ENCODE data around the gene P2RX1.

P2RX1 gene

DNA sequence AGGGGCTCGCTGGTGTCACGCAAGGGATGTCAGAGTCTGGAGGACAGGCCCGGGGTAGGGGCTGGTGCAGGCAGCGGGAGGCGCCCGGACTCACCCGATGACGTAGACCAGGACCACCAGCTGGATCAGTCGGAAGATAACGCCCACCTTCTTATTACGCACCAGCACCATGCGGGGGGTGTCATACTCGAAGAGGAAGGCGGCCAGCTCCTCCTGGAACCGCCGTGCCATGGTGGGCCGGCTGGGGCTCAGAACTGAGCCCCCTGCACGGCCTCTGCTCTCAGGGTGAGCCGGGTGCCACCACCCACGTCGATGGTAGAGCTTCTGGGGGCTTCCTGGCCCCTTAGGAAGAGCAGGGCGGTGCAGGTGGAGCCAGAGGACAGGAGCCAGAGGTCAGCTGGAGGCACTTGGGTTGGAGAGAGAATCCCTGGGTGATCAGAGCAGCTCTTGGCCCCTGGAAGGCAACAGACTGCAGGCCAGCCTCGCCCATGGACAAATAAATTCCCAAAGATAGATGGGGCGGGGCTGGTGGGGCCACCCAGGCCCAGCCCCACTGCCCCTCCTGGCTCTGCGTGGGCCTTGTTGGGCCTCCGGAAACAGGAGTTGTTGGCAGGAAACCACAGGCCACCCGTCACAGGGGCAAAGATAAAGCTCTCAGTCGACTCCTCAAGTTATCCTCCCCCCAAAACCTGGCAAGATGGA lies at the start of gene P2RX1:
P2RX1 (minus strand) TSS at position 471 of the 702 bp plus-strand sequence; CDS start at position 231, 240 bp downstream.
- H3K27me3 ChIP-seq (ENCODE audit: control insufficient read depth, insufficient read depth, low read length) = no peaks in the 10 kb centered on the region
- H3K4me3 ChIP-seq (ENCODE audit: low read length) = peak within 1 kb of the TSS; percentile 47
- peak within 1 kb of the TSS; percentile 61 for H3K27ac ChIP-seq (ENCODE audit: low read depth, low read length)
- no peak within 1 kb of the TSS for H3K9ac ChIP-seq (ENCODE audit: low read length)
- no peaks in the 10 kb centered on the region for H3K36me3 ChIP-seq (ENCODE audit: control insufficient read depth, insufficient read depth, low read length)
- peaks cover 4% of the 10 kb centered on the region for H3K4me1 ChIP-seq (ENCODE audit: control insufficient read depth, insufficient read depth, low read length)

DNA sequence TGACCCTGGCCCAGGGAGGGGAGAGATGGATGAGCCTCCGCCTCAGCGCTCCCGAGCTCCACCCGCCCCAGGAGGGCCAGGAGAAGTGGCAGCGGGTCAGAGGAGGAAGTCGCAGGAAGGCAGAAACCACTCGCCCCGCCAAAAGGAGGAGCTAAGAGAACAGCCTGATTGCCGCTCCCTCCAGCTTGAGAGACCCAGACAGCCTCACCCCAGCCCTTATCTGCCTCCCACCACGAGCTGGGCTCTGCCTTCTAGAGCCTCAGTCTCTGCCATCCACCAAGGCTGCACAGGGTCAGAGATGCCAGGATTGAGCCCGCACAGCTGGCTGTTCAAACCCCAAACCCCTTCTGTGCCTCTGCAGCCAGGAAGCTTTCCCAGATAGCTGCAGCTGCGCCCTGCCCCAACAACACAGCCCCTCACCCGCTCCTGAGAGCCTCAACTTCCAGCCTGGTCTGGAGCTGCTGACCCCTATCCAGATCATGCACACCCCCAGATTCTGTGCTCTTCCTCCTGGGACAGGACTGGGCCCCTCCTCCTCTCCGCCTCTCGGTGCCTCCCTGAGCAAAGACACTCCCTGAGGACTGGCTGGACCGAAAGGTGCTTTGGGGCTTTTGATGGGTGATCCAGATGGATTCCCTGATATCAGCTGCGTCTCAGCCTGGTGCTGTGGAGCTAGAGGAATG lies 49.0 kb upstream of the P2RX1 start:
- Histone ChIP-seq H3K4me1 (ENCODE audit: control insufficient read depth, insufficient read depth, low read length) (no peaks in the 10 kb centered on the region), H3K27me3 (ENCODE audit: control insufficient read depth, insufficient read depth, low read length) (no peaks in the 10 kb centered on the region), H3K27ac (ENCODE audit: low read depth, low read length) (peak overlapping the region; percentile 6), H3K36me3 (ENCODE audit: control insufficient read depth, insufficient read depth, low read length) (no peaks in the 10 kb centered on the region), H3K4me3 (ENCODE audit: low read length) (peak overlapping the region; percentile 49), H3K9ac (ENCODE audit: low read length) (peak overlapping the region; percentile 12)

DNA sequence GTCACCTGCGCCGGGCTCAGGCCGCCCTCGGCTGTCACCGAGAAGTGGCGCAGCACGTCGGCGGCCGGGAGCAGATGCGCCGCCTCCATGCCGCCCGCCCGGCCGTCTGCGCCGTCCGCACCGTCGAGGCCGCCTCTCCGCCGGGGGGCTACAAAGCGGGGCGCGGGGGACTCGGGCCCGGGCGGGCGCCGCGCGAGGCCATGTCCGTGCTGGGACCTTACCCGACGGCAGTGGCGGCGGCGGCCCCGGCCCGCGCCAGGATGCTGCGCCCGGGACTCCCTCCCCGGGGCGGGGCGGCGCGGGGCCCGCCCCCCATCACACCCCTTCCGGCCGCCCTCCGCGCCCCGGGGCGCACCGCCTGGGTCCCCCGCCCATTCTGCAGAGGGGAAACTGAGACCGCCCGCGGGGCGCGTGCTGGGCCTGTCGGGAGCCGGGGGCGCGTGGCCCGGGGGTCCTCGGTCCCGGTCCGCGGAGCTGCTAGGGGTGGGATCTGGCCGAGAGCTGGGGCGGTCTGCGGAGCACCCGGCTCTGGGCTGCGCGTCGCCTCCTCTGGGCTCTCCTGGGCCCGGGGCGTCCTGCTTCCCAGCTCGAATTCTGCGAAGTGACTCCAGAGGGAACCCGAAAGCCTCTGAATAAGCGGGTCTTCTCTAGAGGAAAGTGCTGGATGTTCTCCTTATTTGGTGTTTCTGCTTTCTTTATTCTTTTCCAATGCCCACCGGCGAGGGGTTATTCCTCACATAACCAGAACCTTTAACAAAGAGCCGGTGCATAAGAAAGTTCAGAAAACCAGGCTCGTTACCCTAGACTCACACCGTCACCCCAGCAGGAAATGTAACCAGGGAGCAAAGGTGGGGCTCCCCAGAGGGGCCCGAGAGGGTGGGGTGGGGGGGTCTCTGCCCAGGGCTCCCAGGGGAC lies 48.2 kb upstream of the P2RX1 start, which contains the start of gene ATP2A3:
ATP2A3 (minus strand) TSS at position 235 of the 915 bp plus-strand sequence; CDS start at position 89, 146 bp downstream.
- peak within 1 kb of the TSS; percentile 6 for H3K27ac ChIP-seq (ENCODE audit: low read depth, low read length)
- no peaks in the 10 kb centered on the region for H3K36me3 ChIP-seq (ENCODE audit: control insufficient read depth, insufficient read depth, low read length)
- peak within 1 kb of the TSS; percentile 51 for H3K9ac ChIP-seq (ENCODE audit: low read length)
- no peaks in the 10 kb centered on the region for H3K27me3 ChIP-seq (ENCODE audit: control insufficient read depth, insufficient read depth, low read length)
- no peaks in the 10 kb centered on the region for H3K4me1 ChIP-seq (ENCODE audit: control insufficient read depth, insufficient read depth, low read length)
- peak within 1 kb of the TSS; percentile 70 for H3K4me3 ChIP-seq (ENCODE audit: low read length)

DNA sequence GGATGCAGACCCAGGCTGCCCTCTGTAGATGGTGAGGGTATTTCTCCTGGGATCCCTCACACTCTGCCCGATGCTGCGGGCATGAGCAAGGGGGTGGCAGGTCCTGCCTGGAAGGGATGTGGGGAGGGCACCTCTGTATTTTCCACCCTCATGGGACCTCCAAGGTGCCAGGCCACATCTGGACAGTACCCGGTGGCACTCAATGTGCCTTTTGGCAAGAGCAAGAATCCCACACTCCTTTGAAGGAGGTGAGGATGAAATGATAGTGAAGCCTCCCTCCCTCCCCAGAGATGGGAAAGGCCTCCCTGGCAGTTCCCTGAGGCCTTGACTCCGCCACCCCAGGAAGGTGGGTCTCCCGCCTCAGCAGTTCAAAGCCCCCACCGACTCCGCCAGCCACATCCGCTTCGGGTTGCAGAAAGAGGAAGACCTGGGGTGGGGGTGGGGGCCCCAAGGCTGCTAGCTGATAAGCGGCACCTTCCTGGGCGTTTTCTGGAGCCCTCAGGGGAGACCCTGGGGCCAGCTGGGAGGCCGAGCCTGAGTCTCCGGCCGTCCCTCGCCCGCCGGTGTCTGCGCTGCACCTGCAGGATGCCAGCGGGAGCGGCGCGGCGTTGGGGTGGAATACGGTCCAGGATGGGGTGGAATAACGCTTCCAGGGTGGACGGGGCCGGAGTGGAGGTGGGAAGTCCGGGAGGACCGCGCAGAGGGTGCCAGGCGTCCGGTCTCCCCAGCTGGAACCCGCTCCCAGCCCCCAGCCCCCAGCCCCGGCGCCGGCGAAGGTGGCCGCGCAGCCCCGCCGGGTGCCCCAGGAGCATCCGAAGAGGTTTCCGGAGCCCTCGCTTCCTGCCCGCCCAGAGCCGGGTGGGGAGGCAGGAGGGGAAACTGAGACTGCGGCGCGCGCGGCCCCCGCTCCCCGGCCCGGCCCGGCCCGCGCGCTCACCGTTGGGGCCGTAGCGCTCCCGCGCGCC lies 47.3 kb upstream of the P2RX1 start:
- Histone ChIP-seq H3K4me3 (ENCODE audit: low read length) (peak overlapping the region; percentile 70), H3K9ac (ENCODE audit: low read length) (no peak overlapping the region), H3K4me1 (ENCODE audit: control insufficient read depth, insufficient read depth, low read length) (no peaks in the 10 kb centered on the region), H3K36me3 (ENCODE audit: control insufficient read depth, insufficient read depth, low read length) (no peaks in the 10 kb centered on the region), H3K27me3 (ENCODE audit: control insufficient read depth, insufficient read depth, low read length) (no peaks in the 10 kb centered on the region), H3K27ac (ENCODE audit: low read depth, low read length) (no peak overlapping the region)

DNA sequence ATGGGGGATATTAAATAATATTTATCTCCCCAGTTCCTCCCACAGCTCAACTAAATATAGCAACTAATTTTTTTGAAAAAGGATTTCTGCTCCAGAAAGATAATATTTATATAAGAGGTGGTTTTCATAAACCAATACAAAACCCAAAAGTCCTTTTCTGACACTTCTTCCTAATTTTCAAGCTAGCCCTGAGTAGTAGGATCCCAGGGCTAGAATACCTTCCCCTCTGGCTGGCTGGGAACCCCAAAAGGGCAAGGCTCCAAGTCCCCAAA lies 46.6 kb upstream of the P2RX1 start:
- Histone ChIP-seq H3K4me3 (ENCODE audit: low read length) (peak overlapping the region; percentile 70), H3K27ac (ENCODE audit: low read depth, low read length) (no peak overlapping the region), H3K9ac (ENCODE audit: low read length) (no peak overlapping the region), H3K4me1 (ENCODE audit: control insufficient read depth, insufficient read depth, low read length) (no peaks in the 10 kb centered on the region), H3K36me3 (ENCODE audit: control insufficient read depth, insufficient read depth, low read length) (no peaks in the 10 kb centered on the region), H3K27me3 (ENCODE audit: control insufficient read depth, insufficient read depth, low read length) (no peaks in the 10 kb centered on the region)

GRCh38 chr17:3962217-3962964 lies 46.1 kb upstream of the P2RX1 start:
- H3K27ac ChIP-seq (ENCODE audit: low read depth, low read length) = no peak overlapping the region

DNA sequence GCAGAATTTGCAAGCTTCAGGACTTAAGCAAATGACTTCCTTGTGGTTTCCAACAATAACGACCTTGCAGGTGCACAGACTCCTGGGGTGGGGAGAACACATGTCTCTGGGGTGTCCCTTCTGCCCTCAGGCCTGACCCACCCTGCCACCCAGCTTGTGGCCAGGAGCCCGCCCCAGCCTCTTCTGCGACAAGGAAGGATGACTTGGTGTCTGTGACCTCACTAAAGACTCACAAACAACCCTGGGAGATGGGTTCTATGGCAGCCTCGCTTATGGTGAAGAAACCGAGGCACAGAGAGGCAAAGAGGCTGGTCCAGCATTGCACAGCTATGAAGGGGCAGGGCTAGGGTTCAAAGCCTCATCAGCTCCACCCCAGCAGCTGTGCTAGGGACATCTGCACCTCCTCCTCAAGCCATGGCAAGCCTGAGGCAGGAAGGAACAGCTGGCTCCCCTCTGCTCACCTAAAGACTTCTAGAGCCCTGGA lies 45.3 kb upstream of the P2RX1 start:
- no peaks in the 10 kb centered on the region for H3K4me1 ChIP-seq (ENCODE audit: control insufficient read depth, insufficient read depth, low read length)
- no peak overlapping the region for H3K27ac ChIP-seq (ENCODE audit: low read depth, low read length)
- no peaks in the 10 kb centered on the region for H3K36me3 ChIP-seq (ENCODE audit: control insufficient read depth, insufficient read depth, low read length)
- H3K9ac ChIP-seq (ENCODE audit: low read length) = no peak overlapping the region
- peak overlapping the region; percentile 3 for H3K4me3 ChIP-seq (ENCODE audit: low read length)
- H3K27me3 ChIP-seq (ENCODE audit: control insufficient read depth, insufficient read depth, low read length) = no peaks in the 10 kb centered on the region

More at GRCh38 chr17:3962217-3962964, 46.1 kb upstream of the P2RX1 start:
- Histone ChIP-seq H3K4me1 (ENCODE audit: control insufficient read depth, insufficient read depth, low read length) (no peaks in the 10 kb centered on the region), H3K4me3 (ENCODE audit: low read length) (no peak overlapping the region), H3K36me3 (ENCODE audit: control insufficient read depth, insufficient read depth, low read length) (no peaks in the 10 kb centered on the region), H3K27me3 (ENCODE audit: control insufficient read depth, insufficient read depth, low read length) (no peaks in the 10 kb centered on the region), H3K9ac (ENCODE audit: low read length) (no peak overlapping the region)

GRCh38 chr17:3960764-3961163 lies 44.5 kb upstream of the P2RX1 start:
- Histone ChIP-seq H3K4me3 (ENCODE audit: low read length) (peak overlapping the region; percentile 3), H3K9ac (ENCODE audit: low read length) (no peak overlapping the region), H3K36me3 (ENCODE audit: control insufficient read depth, insufficient read depth, low read length) (no peaks in the 10 kb centered on the region), H3K27me3 (ENCODE audit: control insufficient read depth, insufficient read depth, low read length) (no peaks in the 10 kb centered on the region), H3K27ac (ENCODE audit: low read depth, low read length) (no peak overlapping the region), H3K4me1 (ENCODE audit: control insufficient read depth, insufficient read depth, low read length) (no peaks in the 10 kb centered on the region)

DNA sequence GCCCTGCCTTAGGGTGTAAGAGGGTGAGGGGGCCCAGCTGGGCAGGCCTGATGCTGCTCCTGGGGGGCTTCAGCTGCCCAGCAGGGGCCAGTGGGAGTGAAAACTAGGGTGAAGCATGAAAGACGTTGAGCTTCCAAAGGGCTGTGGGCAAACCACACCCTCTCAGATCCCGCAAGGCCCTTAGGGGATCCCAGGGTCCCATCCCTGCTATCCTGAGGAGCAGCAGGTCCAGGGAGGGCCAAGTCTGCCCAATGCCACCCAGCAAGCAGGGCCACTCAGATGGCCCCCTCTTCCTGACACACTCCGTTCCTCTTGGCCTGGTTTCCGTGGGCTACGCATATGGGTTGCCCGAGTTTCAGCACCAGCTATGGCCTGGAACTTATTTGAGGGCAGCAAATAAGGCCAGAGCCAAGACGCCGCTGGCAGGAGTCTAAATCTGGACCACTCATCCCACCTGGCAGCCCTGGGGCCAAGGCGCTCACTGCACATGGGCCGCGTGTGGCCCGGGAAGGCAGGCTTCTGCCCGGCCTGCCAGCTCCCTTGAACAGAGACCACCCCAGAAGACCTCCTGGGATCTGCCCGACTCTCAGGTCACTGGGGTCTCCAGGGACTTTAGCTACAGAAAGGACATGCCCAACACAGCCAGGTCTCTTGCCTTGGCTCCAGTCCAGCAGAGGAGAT lies 43.8 kb upstream of the P2RX1 start:
- Histone ChIP-seq H3K27ac (ENCODE audit: low read depth, low read length) (no peak overlapping the region), H3K9ac (ENCODE audit: low read length) (no peak overlapping the region), H3K4me1 (ENCODE audit: control insufficient read depth, insufficient read depth, low read length) (no peaks in the 10 kb centered on the region)

DNA sequence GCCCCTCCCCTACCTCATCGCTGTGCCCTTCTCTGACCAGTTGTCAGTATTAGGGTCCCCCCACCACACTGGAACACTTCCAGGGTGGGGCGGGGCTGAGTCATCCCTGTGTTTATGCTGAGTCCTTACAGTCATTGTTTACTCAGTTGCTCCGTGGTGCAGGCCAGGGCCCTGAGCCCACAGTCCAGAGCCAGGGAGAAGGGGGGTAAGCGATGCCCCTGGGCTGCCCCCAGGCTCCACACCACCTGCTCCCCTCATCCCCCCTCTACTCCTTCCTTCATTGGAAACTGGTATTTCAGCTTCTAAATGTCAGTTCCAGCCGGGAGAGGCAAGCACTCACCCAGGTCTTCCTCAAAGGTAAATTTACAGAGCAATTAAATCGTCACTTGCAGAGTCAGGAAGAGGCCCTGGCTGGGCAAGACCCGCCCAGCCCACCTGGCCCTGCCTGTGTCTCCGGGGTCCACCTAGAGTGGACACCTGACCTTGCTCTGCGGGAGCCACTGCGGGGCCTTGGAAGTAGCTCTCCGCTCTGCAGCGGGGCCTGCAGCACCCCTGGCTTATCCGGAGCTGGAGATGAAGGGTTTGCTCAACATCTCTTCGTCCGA lies 43.1 kb upstream of the P2RX1 start:
- Histone ChIP-seq H3K9ac (ENCODE audit: low read length) (no peak overlapping the region), H3K27me3 (ENCODE audit: control insufficient read depth, insufficient read depth, low read length) (no peaks in the 10 kb centered on the region), H3K27ac (ENCODE audit: low read depth, low read length) (no peak overlapping the region), H3K4me1 (ENCODE audit: control insufficient read depth, insufficient read depth, low read length) (no peaks in the 10 kb centered on the region), H3K4me3 (ENCODE audit: low read length) (peak overlapping the region; percentile 22), H3K36me3 (ENCODE audit: control insufficient read depth, insufficient read depth, low read length) (no peaks in the 10 kb centered on the region)

More for the DNA sequence above, 43.8 kb upstream of the P2RX1 start:
- Histone ChIP-seq H3K36me3 (ENCODE audit: control insufficient read depth, insufficient read depth, low read length) (no peaks in the 10 kb centered on the region), H3K4me3 (ENCODE audit: low read length) (no peak overlapping the region), H3K27me3 (ENCODE audit: control insufficient read depth, insufficient read depth, low read length) (no peaks in the 10 kb centered on the region)

Data from rectal smooth muscle tissue (tissue), 1 donor.